HG03064 (cell line): Measurements from ENCODE around the gene FNDC3B.

ENCODE experiments used
- ATAC-seq: cut with Tn5 transposase; IDR thresholded peaks from one replicate; pipeline ENCODE4 v1.9.1; 2021; ENCODE audit warnings: low read depth; ENCODE audit not compliant: unreplicated experiment

FNDC3B gene

DNA sequence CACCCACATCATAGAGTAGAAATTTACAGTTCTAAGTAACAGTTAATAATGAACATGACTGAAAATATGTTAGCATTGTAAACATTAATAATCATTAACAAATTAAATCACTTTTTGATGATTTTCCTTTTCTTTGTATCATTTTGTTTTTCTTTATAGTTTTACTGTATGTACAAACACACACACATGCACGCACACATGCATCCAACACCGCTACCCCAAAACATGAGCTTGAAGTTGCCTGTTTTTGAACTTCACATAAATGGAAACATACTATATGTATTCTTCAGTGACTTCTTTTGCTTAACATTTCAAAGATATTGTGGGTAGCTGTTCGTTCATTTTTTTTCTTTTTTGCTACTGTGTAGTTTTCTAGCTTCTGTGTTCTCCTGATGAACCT lies 123.9 kb downstream of the FNDC3B start:
- no peak for ATAC-seq

DNA sequence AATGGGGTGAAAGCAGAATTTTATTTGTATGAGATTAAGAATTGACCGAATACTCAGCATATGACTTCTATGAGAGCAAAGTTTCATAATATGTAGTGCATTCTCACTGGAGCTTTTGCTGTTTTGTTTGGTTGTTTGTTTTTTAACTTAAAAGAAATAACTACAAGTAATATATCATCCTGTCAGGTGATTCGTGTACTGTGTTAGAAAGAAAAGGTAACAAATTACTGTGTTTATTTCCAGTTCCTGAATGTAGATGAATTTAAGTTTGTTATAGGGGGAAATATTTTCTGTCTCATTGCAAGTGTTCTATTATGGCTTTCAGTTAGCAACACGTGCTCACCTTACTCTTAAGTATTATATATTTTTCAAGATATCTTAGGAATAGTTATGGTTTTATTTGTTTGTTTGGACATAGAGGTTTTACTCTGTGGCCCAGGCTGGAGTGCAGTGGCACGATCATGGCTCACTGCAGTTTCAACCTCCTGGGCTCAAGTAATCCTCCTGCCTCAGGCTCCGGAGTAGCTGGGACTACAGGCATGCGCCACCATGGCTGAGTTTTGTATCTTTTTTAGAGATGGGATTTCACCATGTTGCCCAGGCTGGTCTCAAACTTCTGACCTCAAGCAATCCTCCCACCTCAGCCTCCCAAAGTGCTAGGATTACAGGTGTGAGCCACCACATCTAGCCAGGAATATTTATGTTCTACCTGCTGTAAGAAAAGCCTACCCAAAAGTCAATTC lies 125.4 kb downstream of the FNDC3B start:
- ATAC-seq, result no peak

GRCh38 chr3:172166261-172166660 lies 126.9 kb downstream of the FNDC3B start:
- ATAC-seq, result no peak

- ATAC-seq, result no peak
Observed at GRCh38 chr3:172166890-172167289, 127.5 kb downstream of the FNDC3B start.

GRCh38 chr3:172167892-172168648 lies 128.7 kb downstream of the FNDC3B start:
- no peak for ATAC-seq

DNA sequence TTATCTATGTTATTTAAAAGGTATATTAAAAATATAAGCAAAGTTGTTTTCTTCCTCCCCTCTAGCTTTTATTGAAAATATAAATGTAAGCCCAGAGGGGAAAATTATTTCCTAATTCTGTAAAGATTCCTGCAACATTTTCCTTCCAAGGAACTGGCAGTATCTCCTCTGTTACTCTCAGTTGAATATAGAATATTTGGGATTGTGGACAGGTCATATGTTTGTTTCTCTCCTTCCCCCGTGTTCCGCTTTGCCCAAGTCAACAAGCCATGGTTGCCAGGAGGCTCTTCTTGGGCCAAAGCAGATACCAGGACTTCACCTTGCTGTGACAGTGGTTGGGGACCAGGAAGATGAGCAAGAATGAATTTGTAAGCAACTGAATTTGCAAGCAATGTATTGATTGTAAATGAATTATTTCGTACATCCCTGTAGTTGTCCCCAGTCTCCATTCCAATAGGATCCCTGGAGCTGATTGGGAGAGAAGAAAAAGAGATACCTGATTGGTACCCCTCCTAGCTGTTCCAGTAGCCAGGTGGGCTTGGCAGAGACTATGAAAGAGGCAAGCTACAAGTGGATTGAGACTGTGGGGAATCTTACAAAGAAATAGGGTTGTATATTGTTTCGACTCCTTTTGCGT lies 130.8 kb downstream of the FNDC3B start:
- no peak for ATAC-seq

- no peak for ATAC-seq
Observed at GRCh38 chr3:172170841-172171240, 131.5 kb downstream of the FNDC3B start.

DNA sequence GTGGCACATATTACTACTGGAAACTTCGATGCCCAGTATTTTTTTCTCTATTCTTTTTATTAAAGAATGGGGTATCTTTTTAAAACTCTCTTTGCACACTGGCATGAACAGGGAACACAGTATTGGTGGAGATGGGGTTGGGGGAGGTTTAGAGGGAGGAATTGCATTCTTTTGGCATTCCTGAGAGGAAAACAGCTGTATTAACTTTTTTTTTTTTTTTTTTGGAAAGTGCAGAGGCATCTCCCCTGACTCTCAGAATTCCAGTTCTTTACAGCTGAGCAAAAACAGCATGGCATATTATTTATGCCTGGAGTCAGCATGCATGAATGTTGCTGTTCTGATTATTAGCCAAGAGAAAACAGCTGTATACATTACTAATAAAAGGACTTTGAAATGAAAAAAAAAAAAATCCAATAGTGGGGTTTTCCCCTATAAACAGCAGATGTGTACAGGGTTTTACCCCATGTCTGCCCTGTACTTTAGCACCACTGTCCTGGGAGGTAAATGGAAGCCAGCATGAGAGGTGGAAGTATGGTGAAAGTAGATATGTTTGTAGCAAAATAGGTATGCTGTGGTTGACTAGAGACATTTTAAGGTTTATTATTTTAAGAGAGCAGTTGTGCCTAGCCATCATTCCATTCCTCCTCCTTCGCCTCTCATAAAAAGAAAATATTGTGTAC lies 132.2 kb downstream of the FNDC3B start:
- no peak for ATAC-seq

DNA sequence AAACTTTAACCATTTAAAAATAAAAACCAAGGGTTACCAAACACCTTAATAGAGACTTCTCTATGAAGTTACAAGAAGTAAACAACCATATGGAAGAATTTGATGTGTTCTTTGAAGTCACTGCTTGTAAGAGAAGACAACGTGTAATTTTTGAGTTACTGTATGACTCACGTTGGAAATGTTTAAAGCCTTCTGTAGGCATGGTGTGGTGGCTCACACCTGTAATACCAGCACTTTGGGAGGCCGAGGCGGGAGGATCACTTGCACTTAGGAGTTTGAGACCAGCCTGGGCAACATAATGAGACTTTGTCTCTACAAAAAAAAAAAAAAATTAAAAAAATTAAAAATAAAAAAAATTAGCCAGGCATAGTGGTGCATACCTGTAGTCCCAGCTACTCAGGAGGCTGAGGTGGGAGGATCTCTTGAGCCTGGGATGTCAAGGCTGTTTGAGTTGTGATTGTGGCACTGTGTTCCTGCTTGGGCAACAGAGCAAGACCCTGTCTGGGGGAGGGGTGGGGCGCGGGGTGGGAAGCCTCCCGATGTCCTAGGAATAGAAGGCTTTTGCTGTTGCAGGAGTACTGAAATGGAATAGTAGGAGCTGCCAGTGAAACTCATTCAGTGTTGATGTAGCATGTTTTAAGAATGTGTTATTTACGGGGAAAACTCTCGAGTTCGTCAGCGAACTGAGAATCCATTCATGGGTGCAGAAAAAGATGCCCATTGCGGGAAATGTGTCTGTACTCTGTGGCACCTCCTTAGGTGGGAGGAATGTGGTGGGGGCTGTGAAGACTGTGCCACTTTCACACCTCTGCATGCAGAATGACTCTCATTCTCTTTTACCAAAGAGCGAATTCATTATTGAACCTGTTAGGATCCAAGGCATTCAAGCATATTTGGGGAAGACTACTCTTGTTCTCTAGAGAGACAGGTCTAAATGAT lies 134.2 kb downstream of the FNDC3B start:
- no peak for ATAC-seq

- ATAC-seq, result no peak
Observed at GRCh38 chr3:172174513-172175253, 135.3 kb downstream of the FNDC3B start.

DNA sequence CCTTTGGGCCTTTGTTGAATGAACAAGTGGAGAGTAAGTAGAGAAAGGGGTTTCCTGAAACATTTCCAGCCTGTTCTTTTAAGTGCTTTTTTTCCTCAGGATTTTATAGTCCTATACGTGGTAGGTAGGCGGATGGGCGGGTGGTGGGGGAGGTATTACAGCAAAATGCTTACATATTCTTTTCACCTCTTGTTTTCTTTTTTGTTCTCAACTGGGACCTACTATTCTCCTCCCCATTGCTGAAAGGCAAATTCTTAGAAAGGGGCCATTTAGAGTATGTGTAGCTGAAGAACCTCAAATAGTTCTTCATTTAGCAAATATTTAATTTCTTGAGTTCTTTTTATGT lies 135.8 kb downstream of the FNDC3B start:
- ATAC-seq, result no peak

- ATAC-seq, result no peak
Observed at GRCh38 chr3:172176061-172176770, 136.8 kb downstream of the FNDC3B start.

DNA sequence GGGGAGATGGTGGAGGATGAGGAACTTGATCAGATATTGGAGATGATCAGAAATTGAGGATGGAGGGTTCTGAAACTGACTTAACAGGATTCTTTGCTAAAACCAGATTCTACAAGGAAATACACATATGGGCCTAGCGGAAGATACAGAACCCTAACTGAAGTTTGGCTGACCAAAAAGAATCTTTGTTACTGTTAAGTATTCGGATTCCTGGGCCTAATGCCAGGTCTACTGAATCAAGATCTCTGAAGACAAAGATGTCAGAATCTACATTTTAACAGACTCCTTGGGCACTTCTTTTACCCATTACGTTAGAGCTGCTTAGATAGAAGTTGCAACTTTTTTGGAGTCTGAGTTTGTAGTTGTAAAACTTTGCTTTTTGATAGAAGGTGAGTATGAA lies 137.7 kb downstream of the FNDC3B start:
- ATAC-seq, result no peak

- no peak for ATAC-seq
Observed at GRCh38 chr3:172177803-172178316, 138.5 kb downstream of the FNDC3B start.

- no peak for ATAC-seq
Observed at GRCh38 chr3:172179680-172180399, 140.5 kb downstream of the FNDC3B start.

DNA sequence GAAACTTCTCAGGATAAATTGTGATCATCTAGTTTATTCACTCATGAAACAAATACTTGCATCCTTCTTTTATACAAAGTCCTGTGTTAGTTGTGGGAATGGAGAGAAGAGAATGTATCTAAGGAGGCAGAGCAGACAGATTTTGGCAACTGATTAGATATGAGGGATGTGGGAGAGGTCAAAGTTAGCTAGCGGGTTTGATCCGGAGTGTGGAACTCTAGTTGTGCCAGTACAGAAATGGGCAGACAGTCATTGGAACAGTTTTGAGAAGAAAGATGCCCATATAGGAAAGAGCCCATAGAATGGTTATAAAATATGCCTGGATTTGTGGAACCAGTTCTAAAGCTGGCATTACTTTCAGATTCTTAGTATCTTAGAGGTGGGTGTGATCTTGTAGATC lies 141.1 kb downstream of the FNDC3B start:
- ATAC-seq, result no peak

- ATAC-seq, result no peak
Observed at GRCh38 chr3:172181932-172182586, 142.7 kb downstream of the FNDC3B start.
